HK-2 (cell line): Measurements from ENCODE around the gene PSG11.
"Not testable (repeated sequence)": the region's sequence is repeated elsewhere in the genome, so short reads cannot be mapped to it uniquely, and the experiment has no call there.

Source experiments
- DNase-seq: peaks from one replicate; pipeline ENCODE4 v3.0.0-alpha.2; 2018; ENCODE audit not compliant: unreplicated experiment

The PSG11 gene

GRCh38 chr19:43026369-43026768 lies at the start of gene PSG11:
PSG11 (minus strand) TSS chr19:43026469; CDS start chr19:43026372, 97 bp downstream.
- DNase-seq: not testable (repeated sequence)

- DNase-seq: not testable (repeated sequence)
Observed at GRCh38 chr19:43062418-43062817, 36.1 kb upstream of the PSG11 start.

GRCh38 chr19:43061326-43061725 lies 35.1 kb upstream of the PSG11 start:
- DNase-seq: not testable (repeated sequence)

DNA sequence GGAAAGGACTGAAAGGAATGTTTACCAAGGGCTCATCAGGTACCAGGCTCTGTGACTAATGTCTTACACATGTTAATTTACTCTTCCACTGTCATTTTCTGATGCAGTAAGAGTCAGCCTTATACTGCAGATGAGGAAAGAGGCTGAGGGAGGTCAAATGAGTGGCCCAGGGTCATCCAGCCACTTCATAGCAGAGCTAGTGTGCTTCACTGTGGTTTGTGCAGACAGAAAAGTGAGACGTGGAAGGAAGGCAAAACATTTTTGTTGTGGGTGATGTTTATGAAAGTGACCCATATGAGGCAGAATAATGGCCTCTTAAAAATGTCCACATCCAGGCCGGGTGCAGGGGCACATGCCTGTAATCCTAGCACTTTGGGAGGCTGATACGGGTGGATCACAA lies 34.0 kb upstream of the PSG11 start:
- DNase-seq: not testable (repeated sequence)

GRCh38 chr19:43059482-43059881 lies 33.2 kb upstream of the PSG11 start:
- DNase-seq: not testable (repeated sequence)

DNA sequence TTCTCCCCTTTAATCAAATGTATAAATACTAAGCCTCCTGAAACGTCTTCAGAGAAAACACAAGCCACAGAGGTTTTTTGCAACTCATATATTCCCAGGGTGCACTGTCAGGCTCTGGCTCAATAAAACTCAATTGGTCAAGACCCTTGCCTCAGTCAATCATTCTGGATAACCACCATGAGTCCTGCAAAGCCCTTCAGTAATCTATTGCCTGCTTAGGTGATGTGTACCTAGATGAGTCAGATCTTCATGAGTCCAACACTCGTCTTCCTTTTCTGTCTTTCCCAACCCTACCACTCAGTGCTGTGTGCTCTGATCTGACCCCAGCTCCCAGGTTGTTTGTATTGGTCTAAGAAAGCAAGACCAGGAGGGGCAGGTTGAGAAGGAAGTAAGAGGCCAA lies 32.2 kb upstream of the PSG11 start:
- DNase-seq: not testable (repeated sequence)

- DNase-seq: not testable (repeated sequence)
Observed at GRCh38 chr19:43047966-43048365, 21.7 kb upstream of the PSG11 start.

DNA sequence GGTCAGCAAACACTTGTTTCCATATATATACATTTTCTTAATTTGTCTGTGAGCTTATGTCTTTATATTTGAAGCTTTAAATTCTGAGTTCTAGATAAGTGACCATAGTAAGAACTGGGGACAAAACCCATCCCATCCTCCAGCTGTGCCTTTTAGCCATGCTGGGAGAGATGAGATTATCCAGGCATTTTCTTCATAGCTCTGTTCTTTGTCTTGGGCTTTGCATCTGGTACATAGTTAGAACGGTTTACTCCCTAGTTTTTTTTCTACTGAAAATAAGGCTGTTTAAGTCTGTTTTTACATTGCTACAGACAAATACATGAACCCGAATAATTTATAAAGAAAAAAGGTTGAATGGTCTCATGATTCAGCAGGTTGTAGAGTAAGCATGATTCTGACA lies 20.3 kb upstream of the PSG11 start:
- not testable (repeated sequence) for DNase-seq

DNA sequence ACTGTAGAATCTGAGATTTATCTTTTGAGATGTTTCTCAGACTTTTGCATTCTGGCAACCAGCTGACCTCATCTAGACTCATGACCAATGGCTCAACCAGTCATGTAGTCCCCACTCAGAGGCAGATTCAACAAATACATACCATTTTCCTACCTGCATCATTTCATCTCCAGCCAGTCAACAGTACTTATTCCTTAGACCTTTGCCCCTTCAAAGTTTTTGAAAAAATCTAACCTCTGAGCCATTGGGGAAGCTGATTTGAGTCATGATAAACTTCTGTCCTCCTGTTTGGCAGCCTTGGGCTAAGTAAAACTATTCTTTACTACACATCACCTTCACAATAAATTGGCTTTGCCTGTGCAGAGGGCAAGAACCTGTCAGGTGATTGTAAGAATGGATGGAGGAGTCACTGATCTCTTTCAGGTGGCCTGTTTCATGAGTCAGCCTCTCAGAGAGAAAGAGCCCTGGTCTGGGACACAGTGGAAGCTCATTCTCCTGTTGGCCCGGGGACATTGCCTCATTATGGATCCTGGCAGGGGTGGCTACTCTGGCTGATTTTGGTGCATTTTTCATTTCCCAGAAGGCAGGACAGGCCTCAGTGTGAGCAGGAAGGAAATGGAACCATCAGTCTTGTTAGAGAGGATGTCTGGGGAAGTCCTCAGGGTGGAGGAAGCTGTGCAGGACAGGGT lies 17.4 kb upstream of the PSG11 start:
- DNase-seq: not testable (repeated sequence)

GRCh38 chr19:43031645-43032044 lies 5.4 kb upstream of the PSG11 start:
- DNase-seq: peak; percentile 41

DNA sequence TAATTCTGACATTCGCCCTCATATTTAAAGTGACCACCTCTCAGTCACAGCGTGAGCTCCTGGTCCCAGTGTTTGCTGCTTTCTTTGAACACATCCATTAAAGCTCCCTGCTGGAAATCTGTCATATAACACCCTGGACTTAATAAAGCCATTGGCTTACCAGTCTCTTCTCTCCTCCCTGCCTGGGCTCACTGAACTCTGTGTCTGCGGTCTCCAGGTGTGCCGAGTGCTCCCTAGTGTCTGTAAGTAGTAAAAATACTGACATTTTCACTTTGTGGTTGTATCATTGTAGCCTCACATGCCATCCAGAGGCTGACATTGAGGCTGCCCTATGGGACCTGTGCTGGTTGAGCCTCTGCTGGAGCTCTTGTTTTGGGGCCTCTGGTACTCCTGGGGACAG lies 2.6 kb upstream of the PSG11 start:
- no peak for DNase-seq

DNA sequence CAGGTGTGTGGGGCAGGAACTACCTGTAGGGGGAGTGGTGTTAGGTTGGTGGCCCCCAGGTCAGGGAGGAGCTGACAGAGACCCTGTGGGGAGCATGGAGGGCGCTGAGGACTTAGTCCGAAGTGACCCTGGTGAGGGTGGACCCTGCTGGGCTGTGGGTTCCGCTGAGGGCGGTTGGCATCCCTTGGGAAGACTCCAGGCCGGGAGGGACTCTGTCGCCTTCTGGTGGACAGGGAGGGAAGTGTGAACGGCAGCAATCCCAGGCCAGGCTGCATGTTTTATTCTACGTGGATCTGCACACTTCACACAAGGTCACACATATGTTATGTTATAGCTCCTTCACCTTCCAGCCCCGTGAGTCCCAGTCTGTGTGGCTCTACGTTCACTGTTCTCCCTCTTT lies 1.7 kb upstream of the PSG11 start:
- not testable (repeated sequence) for DNase-seq

DNA sequence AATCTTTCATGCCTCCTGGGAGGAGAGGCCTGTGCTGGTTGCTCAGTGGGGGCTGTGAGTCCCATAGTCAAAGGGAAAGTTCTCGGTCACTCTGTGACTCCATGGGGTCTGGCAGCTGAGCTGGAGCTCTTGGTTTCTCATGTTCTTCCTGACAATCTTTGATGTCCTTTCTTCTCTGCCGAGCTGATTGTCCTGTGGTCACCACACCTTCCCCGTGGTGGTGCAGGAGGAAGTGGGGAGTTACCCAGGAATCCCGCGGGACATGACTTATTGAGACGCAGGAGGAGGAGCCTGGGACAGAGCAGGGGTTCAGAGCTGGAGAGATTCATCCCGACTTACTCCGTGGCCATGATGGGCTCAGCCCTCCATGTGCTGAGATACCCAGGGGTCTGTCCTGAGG lies 792 bp upstream of the PSG11 start:
- DNase-seq: not testable (repeated sequence)

DNA sequence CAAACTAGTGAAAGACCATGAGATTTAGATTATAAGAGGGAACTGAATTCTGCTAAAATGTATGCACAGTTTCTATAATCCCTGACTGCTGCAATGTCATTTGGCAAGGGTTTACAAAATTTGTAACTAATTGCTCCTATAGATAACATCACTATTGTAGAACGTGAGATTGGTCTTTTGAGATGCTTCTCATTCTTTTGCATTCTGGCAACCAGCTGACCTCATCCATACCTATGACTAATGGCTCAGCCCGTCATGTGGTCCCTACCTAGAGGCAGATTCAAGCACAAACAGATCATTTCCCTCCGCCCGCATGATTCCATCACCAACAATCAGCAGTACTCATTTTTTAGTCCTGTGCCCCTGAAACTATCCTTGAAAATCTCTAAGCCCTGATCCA lies 4.2 kb downstream of the PSG11 start:
- peak; percentile 67 for DNase-seq

DNA sequence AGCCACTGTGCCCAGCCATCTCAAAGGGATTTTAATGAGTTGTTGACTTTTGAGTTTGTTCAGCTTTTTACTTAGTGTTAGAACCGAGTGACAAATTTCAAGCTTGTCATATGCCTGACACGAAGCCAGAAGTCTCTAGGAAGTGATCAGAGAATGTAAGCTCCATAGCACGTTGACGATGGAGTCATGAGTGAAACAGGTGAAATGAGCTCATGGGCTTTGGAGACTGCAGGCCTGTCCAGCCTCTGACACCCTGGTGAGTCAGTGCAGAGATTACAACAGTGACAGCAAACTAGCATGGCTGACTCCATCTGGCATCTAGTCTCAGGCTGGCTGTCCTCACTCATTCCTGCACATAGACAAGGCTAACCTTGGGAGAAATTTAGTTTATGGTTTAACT lies 4.6 kb downstream of the PSG11 start:
- DNase-seq: peak; percentile 70

- DNase-seq: not testable (repeated sequence)
Observed at GRCh38 chr19:43019588-43019987, 6.7 kb downstream of the PSG11 start.

DNA sequence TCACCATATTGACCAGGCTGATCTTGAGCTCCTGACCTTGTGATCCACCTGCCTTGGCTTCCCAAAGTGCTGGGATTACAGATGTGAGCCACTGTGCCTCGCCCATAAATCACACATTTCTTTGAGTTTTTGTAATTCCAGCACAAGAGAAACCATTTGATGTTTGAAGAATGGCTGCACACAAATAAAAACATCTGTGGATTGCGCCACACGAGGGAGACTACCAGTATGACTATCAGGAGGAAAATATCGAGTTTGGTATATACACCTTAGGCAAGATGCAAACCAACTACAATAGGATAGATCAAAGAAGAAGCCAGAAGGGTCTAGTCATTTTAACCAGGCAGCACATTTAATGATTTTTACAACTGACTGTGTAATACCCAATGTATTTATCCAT lies 20.4 kb downstream of the PSG11 start:
- DNase-seq: not testable (repeated sequence)

- DNase-seq: not testable (repeated sequence)
Observed at GRCh38 chr19:43004846-43005245, 21.4 kb downstream of the PSG11 start.

- not testable (repeated sequence) for DNase-seq
Observed at GRCh38 chr19:43003634-43004033, 22.6 kb downstream of the PSG11 start.

- DNase-seq: not testable (repeated sequence)
Observed at GRCh38 chr19:43002948-43003347, 23.3 kb downstream of the PSG11 start.

DNA sequence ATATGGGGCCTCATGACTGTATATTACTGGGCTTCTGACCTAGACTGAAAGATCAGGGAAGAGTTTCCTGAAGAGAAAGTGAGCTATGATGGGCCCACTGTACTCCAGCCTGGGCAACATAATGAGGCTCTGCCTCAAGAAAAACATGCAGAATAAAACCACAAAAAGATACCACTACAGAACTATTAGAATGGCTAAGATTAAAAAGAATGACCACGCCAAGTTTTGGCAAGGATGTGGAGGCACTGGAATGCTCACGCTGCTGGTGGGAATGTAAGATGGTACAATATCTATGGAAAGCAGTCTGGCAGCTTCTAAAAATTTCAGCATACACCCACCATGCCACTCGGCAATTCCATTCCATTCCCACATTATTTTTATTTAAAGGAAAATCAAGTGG lies 30.1 kb downstream of the PSG11 start:
- not testable (repeated sequence) for DNase-seq

DNA sequence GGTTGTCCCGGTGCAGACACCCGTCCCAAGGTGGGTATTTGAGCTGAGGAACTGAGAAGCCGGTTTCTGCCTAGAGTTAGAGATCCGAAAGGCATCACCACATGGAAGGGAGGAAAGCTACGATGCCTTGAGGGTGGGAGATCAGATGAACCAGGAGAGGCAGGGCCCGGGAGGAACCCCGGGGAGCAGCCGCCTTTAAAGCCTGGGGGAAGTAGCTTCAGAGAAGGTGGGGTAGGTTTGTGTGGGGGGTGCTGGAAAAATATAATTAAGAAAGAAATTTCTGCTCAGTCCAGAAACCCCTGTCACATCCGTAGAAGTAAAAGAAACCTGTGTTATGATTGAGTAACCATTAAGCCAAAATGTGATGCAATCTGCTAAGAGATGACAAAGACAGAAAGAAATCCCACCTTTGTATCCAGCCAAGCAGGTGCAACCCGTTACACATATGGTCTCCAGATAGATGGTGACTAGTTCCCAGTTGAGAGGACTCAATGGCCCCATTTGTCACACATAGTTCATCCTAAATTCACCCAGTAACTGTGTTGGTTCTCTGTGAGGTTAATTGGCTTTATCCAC lies 34.2 kb downstream of the PSG11 start:
- not testable (repeated sequence) for DNase-seq

- no peak for DNase-seq
Observed at GRCh38 chr19:42989851-42990250, 36.4 kb downstream of the PSG11 start.
